HCT116 (cell line): ENCODE data around the gene LINGO1.

ENCODE experiments used
- CEBPB ChIP-seq: IDR thresholded peaks from 2 replicates; pipeline ENCODE4 v1.6.1; 2012; ENCODE audit warnings: low read depth
- CTCF ChIP-seq, 3 experiments: fragments of 200-600 bp in 1 of 3; sonication (generic) in 1 of 3; IDR thresholded peaks in 2 of 3; conservative IDR thresholded peaks in 1 of 3; 2 replicates each; pipeline ENCODE4 v1.5.1; 2012 to 2017; ENCODE audit warnings: low read depth in 2 of 3, low read length in 2 of 3, antibody characterized with exemption in 1 of 3, borderline replicate concordance in 1 of 3, control low read depth in 1 of 3, mild to moderate bottlenecking in 1 of 3, mixed read lengths in 1 of 3, mixed run types in 1 of 3, moderate library complexity in 1 of 3; ENCODE audit not compliant: insufficient read depth in 1 of 3
- EZH2 ChIP-seq: fragments of 200-600 bp; sonication (generic); IDR thresholded peaks from 2 replicates; pipeline ENCODE4 v1.6.1; 2017; ENCODE audit warnings: antibody characterized with exemption, mixed run types
- JUND ChIP-seq: IDR thresholded peaks from 2 replicates; pipeline ENCODE4 v1.6.1; 2012
- POLR2A ChIP-seq: IDR thresholded peaks from 2 replicates; pipeline ENCODE4 v1.7.0; 2011; ENCODE audit warnings: borderline replicate concordance; ENCODE audit not compliant: insufficient read depth, insufficient read length; ENCODE audit errors: extremely low read depth
- POLR2AphosphoS5 ChIP-seq: IDR thresholded peaks from 2 replicates; pipeline ENCODE4 v1.6.1; 2011; ENCODE audit warnings: mild to moderate bottlenecking, low read depth, low read length, moderate library complexity

- TF ChIP-seq CTCF (IDR thresholded peaks at IDR 0.05 in 2 of 3, conservative IDR thresholded peaks at IDR 0.05 in 1 of 3; ENCODE audit: borderline replicate concordance in 1 of 3, insufficient read depth in 1 of 3, low read depth in 2 of 3, low read length in 2 of 3) (no peak), POLR2A (no peak), JUND (no peak), CEBPB (no peak), EZH2 (no peak), POLR2AphosphoS5 (no peak)
These were observed 55.3 kb downstream of the LINGO1 start for GRCh38 chr15:77577366-77577950.
